HG02852 (cell line): ENCODE measurements around the gene CAPS.

ENCODE experiments used
- ATAC-seq: cut with Tn5 transposase; IDR thresholded peaks from one replicate; pipeline ENCODE4 v1.9.1; 2021; ENCODE audit warnings: mild to moderate bottlenecking, moderate library complexity; ENCODE audit not compliant: unreplicated experiment

CAPS gene

GRCh38 chr19:5933391-5934068 is 19.5 kb downstream of the CAPS start:
- ATAC-seq: no peak

GRCh38 chr19:5934069-5934401 is 20.0 kb downstream of the CAPS start:
- no peak for ATAC-seq

GRCh38 chr19:5934774-5935472 is 20.9 kb downstream of the CAPS start:
- no peak for ATAC-seq

GRCh38 chr19:5935473-5936291 is 21.6 kb downstream of the CAPS start:
- no peak for ATAC-seq

- no peak for ATAC-seq
These were observed 22.2 kb downstream of the CAPS start for GRCh38 chr19:5936292-5936592.

GRCh38 chr19:5937550-5937949 is 23.5 kb downstream of the CAPS start:
- ATAC-seq: no peak

GRCh38 chr19:5940260-5941208 is 26.5 kb downstream of the CAPS start:
- ATAC-seq: no peak

- no peak for ATAC-seq
These were observed 27.6 kb downstream of the CAPS start for GRCh38 chr19:5941673-5942072.

GRCh38 chr19:5943045-5943444 is 29.0 kb downstream of the CAPS start:
- no peak for ATAC-seq

- no peak for ATAC-seq
These were observed 29.6 kb downstream of the CAPS start for GRCh38 chr19:5943623-5944022.

- ATAC-seq: no peak
These were observed 33.4 kb downstream of the CAPS start for GRCh38 chr19:5947435-5947834.

- ATAC-seq: no peak
These were observed 34.9 kb downstream of the CAPS start for GRCh38 chr19:5948752-5949564.

GRCh38 chr19:5949792-5950305 is 35.8 kb downstream of the CAPS start:
- ATAC-seq: no peak

GRCh38 chr19:5950741-5951140 is 36.7 kb downstream of the CAPS start:
- no peak for ATAC-seq

- ATAC-seq: no peak
These were observed 37.3 kb downstream of the CAPS start for GRCh38 chr19:5951338-5951861.

GRCh38 chr19:5952193-5953029 is 38.4 kb downstream of the CAPS start:
- ATAC-seq: no peak

GRCh38 chr19:5953030-5953589 is 39.1 kb downstream of the CAPS start:
- ATAC-seq: no peak

- no peak for ATAC-seq
These were observed 39.7 kb downstream of the CAPS start for GRCh38 chr19:5953680-5954213.
